ENCODE data around the gene SPECC1L. TPM values are rescaled to one million over a fixed set of nuclear protein-coding genes. Genes with fewer than 3 reads are reported as not detected.
A peak's percentile ranks its signal among the peaks of the same experiment; 100 is the strongest.
"Not testable (repeated sequence)": the region's sequence is repeated elsewhere in the genome, so short reads cannot be mapped to it uniquely, and the experiment has no call there.

Gene SPECC1L
- total RNA-seq, 2 experiments from 2014 or later, result 33.5 to 35.7 TPM

GRCh38 chr22:24274696-24275405, 4.2 kb downstream of the SPECC1L start:
- intact Hi-C loops (cut with micrococcal nuclease), result loop anchor here (5.0 to 10.0 kb wide), 2 partner anchors 227 to 790 kb away; no protein-coding TSS in a partner anchor
- H3K9me3 Mint-ChIP-seq; H3K27ac Mint-ChIP-seq; H3K4me3 Mint-ChIP-seq; CTCF ChIA-PET; H3K27me3 Mint-ChIP-seq (ENCODE audit: low read depth); DNase-seq: not testable (repeated sequence)
- peaks cover 13% of the 10 kb centered on the region for H3K36me3 Mint-ChIP-seq (ENCODE audit: low read depth)
- H3K4me1 Mint-ChIP-seq (ENCODE audit: low read depth), result peaks cover 43% of the 10 kb centered on the region

- intact Hi-C loops (cut with micrococcal nuclease); H3K4me3 Mint-ChIP-seq; H3K27me3 Mint-ChIP-seq (ENCODE audit: low read depth); DNase-seq; CTCF ChIA-PET; H3K27ac Mint-ChIP-seq; H3K9me3 Mint-ChIP-seq: not testable (repeated sequence)
- peaks cover 14% of the 10 kb centered on the region for H3K36me3 Mint-ChIP-seq (ENCODE audit: low read depth)
- H3K4me1 Mint-ChIP-seq (ENCODE audit: low read depth), result peaks cover 43% of the 10 kb centered on the region
Observed at GRCh38 chr22:24280363-24280762, 9.7 kb downstream of the SPECC1L start.

- no peak for DNase-seq
- Mint-ChIP-seq H3K36me3 (ENCODE audit: low read depth) (peaks cover 7% of the 10 kb centered on the region), H3K4me3 (no peak overlapping the region), H3K9me3 (no peaks in the 10 kb centered on the region), H3K27me3 (ENCODE audit: low read depth) (no peaks in the 10 kb centered on the region), H3K4me1 (ENCODE audit: low read depth) (peaks cover 54% of the 10 kb centered on the region), H3K27ac (no peak overlapping the region)
- intact Hi-C loops (cut with micrococcal nuclease), result no loop called here
- CTCF ChIA-PET, result interaction anchor here (0.6 kb wide), 1 partner anchor 829 kb away, joined by 3 read pairs; no protein-coding TSS in a partner anchor
Observed at GRCh38 chr22:24282401-24282800, 11.8 kb downstream of the SPECC1L start.

- Mint-ChIP-seq H3K27me3 (ENCODE audit: low read depth) (no peaks in the 10 kb centered on the region), H3K27ac (peak overlapping the region; percentile 79), H3K4me3 (peak overlapping the region; percentile 0), H3K4me1 (ENCODE audit: low read depth) (peaks cover 51% of the 10 kb centered on the region), H3K36me3 (ENCODE audit: low read depth) (peaks cover 7% of the 10 kb centered on the region), H3K9me3 (no peaks in the 10 kb centered on the region)
- intact Hi-C loops (cut with micrococcal nuclease), result loop anchor here (1.0 kb wide), 3 partner anchors 11 to 150 kb away; no protein-coding TSS in a partner anchor
- CTCF ChIA-PET, result interaction anchor here (0.6 to 1.7 kb wide), 3 partner anchors 13 to 127 kb away, joined by 3 to 14 read pairs (median 5); partner anchors contain the start of gene SPECC1L
- peak; percentile 41 for DNase-seq
Observed at GRCh38 chr22:24284747-24285203, 14.1 kb downstream of the SPECC1L start.

- no peak overlapping the region for H3K4me3 Mint-ChIP-seq
- H3K27ac Mint-ChIP-seq, result peak overlapping the region; percentile 79
- CTCF ChIA-PET, result interaction anchor here (0.5 to 1.7 kb wide), 4 partner anchors 9 to 128 kb away, joined by 3 to 14 read pairs (median 4); partner anchors contain the start of gene SPECC1L
- peak; percentile 47 for DNase-seq
- no peaks in the 10 kb centered on the region for H3K27me3 Mint-ChIP-seq (ENCODE audit: low read depth)
- H3K9me3 Mint-ChIP-seq, result no peaks in the 10 kb centered on the region
- peaks cover 7% of the 10 kb centered on the region for H3K36me3 Mint-ChIP-seq (ENCODE audit: low read depth)
- intact Hi-C loops (cut with micrococcal nuclease), result loop anchor here (1.0 kb wide), 3 partner anchors 12 to 149 kb away; no protein-coding TSS in a partner anchor
- peaks cover 53% of the 10 kb centered on the region for H3K4me1 Mint-ChIP-seq (ENCODE audit: low read depth)
Observed at GRCh38 chr22:24285245-24285644, 14.6 kb downstream of the SPECC1L start.

GRCh38 chr22:24287212-24287611, 16.6 kb downstream of the SPECC1L start:
- H3K36me3 Mint-ChIP-seq (ENCODE audit: low read depth); H3K27ac Mint-ChIP-seq; DNase-seq; H3K4me3 Mint-ChIP-seq; H3K9me3 Mint-ChIP-seq; intact Hi-C loops (cut with micrococcal nuclease); H3K27me3 Mint-ChIP-seq (ENCODE audit: low read depth); CTCF ChIA-PET: not testable (repeated sequence)
- peaks cover 58% of the 10 kb centered on the region for H3K4me1 Mint-ChIP-seq (ENCODE audit: low read depth)

GRCh38 chr22:24287801-24288200, 17.2 kb downstream of the SPECC1L start:
- H3K9me3 Mint-ChIP-seq; CTCF ChIA-PET; intact Hi-C loops (cut with micrococcal nuclease); H3K4me3 Mint-ChIP-seq; H3K27ac Mint-ChIP-seq; DNase-seq; H3K36me3 Mint-ChIP-seq (ENCODE audit: low read depth); H3K27me3 Mint-ChIP-seq (ENCODE audit: low read depth): not testable (repeated sequence)
- peaks cover 55% of the 10 kb centered on the region for H3K4me1 Mint-ChIP-seq (ENCODE audit: low read depth)

GRCh38 chr22:24289114-24289513, 18.5 kb downstream of the SPECC1L start:
- H3K9me3 Mint-ChIP-seq, result no peaks in the 10 kb centered on the region
- no peaks in the 10 kb centered on the region for H3K36me3 Mint-ChIP-seq (ENCODE audit: low read depth)
- intact Hi-C loops (cut with micrococcal nuclease), result no loop called here
- CTCF ChIA-PET, result interaction anchor here (0.6 kb wide), 2 partner anchors 58 to 251 kb away, joined by 3 to 7 read pairs; no protein-coding TSS in a partner anchor
- no peak overlapping the region for H3K27ac Mint-ChIP-seq
- H3K27me3 Mint-ChIP-seq (ENCODE audit: low read depth), result no peaks in the 10 kb centered on the region
- H3K4me1 Mint-ChIP-seq (ENCODE audit: low read depth), result peaks cover 46% of the 10 kb centered on the region
- DNase-seq, result no peak
- H3K4me3 Mint-ChIP-seq, result no peak overlapping the region

- DNase-seq, result no peak
- intact Hi-C loops (cut with micrococcal nuclease), result no loop called here
- H3K4me1 Mint-ChIP-seq (ENCODE audit: low read depth), result peaks cover 42% of the 10 kb centered on the region
- H3K36me3 Mint-ChIP-seq (ENCODE audit: low read depth), result no peaks in the 10 kb centered on the region
- CTCF ChIA-PET, result interaction anchor here (0.6 kb wide), 1 partner anchor 59 kb away, joined by 3 read pairs; no protein-coding TSS in a partner anchor
- H3K4me3 Mint-ChIP-seq, result no peak overlapping the region
- H3K27me3 Mint-ChIP-seq (ENCODE audit: low read depth), result no peaks in the 10 kb centered on the region
- no peak overlapping the region for H3K27ac Mint-ChIP-seq
- H3K9me3 Mint-ChIP-seq, result no peaks in the 10 kb centered on the region
Observed at GRCh38 chr22:24289741-24290163, 19.1 kb downstream of the SPECC1L start.

- Mint-ChIP-seq H3K36me3 (ENCODE audit: low read depth) (no peaks in the 10 kb centered on the region), H3K27me3 (ENCODE audit: low read depth) (no peaks in the 10 kb centered on the region), H3K4me1 (ENCODE audit: low read depth) (peaks cover 35% of the 10 kb centered on the region), H3K27ac (no peak overlapping the region), H3K9me3 (no peaks in the 10 kb centered on the region), H3K4me3 (no peak overlapping the region)
- no peak for DNase-seq
- intact Hi-C loops (cut with micrococcal nuclease), result no loop called here
- CTCF ChIA-PET, result no interaction called here
Observed at GRCh38 chr22:24290459-24290858, 19.8 kb downstream of the SPECC1L start.

- CTCF ChIA-PET, result no interaction called here
- Mint-ChIP-seq H3K4me1 (ENCODE audit: low read depth) (peaks cover 29% of the 10 kb centered on the region), H3K36me3 (ENCODE audit: low read depth) (no peaks in the 10 kb centered on the region), H3K9me3 (no peaks in the 10 kb centered on the region), H3K27ac (no peak overlapping the region), H3K4me3 (no peak overlapping the region), H3K27me3 (ENCODE audit: low read depth) (no peaks in the 10 kb centered on the region)
- no peak for DNase-seq
- intact Hi-C loops (cut with micrococcal nuclease), result no loop called here
Observed at GRCh38 chr22:24291515-24292201, 21.0 kb downstream of the SPECC1L start.

GRCh38 chr22:24292202-24292830, 21.7 kb downstream of the SPECC1L start:
- H3K27ac Mint-ChIP-seq; H3K27me3 Mint-ChIP-seq (ENCODE audit: low read depth); H3K36me3 Mint-ChIP-seq (ENCODE audit: low read depth); intact Hi-C loops (cut with micrococcal nuclease); DNase-seq; CTCF ChIA-PET; H3K4me3 Mint-ChIP-seq; H3K9me3 Mint-ChIP-seq: not testable (repeated sequence)
- H3K4me1 Mint-ChIP-seq (ENCODE audit: low read depth), result peaks cover 27% of the 10 kb centered on the region
